ENCODE data around the gene GLIS1.

GRCh38 chr1:53618500-53619366, 120.2 kb downstream of the GLIS1 start:
- TF ChIP-seq, protein P1, sequence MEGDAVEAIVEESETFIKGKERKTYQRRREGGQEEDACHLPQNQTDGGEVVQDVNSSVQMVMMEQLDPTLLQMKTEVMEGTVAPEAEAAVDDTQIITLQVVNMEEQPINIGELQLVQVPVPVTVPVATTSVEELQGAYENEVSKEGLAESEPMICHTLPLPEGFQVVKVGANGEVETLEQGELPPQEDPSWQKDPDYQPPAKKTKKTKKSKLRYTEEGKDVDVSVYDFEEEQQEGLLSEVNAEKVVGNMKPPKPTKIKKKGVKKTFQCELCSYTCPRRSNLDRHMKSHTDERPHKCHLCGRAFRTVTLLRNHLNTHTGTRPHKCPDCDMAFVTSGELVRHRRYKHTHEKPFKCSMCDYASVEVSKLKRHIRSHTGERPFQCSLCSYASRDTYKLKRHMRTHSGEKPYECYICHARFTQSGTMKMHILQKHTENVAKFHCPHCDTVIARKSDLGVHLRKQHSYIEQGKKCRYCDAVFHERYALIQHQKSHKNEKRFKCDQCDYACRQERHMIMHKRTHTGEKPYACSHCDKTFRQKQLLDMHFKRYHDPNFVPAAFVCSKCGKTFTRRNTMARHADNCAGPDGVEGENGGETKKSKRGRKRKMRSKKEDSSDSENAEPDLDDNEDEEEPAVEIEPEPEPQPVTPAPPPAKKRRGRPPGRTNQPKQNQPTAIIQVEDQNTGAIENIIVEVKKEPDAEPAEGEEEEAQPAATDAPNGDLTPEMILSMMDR (IDR thresholded peaks at IDR 0.05 in 2 of 3, conservative IDR thresholded peaks at IDR 0.05 in 1 of 3; ENCODE audit: borderline replicate concordance in 1 of 3, insufficient read depth in 1 of 3, low read depth in 2 of 3, low read length in 2 of 3), result no peak
- TF ChIP-seq, protein P2, sequence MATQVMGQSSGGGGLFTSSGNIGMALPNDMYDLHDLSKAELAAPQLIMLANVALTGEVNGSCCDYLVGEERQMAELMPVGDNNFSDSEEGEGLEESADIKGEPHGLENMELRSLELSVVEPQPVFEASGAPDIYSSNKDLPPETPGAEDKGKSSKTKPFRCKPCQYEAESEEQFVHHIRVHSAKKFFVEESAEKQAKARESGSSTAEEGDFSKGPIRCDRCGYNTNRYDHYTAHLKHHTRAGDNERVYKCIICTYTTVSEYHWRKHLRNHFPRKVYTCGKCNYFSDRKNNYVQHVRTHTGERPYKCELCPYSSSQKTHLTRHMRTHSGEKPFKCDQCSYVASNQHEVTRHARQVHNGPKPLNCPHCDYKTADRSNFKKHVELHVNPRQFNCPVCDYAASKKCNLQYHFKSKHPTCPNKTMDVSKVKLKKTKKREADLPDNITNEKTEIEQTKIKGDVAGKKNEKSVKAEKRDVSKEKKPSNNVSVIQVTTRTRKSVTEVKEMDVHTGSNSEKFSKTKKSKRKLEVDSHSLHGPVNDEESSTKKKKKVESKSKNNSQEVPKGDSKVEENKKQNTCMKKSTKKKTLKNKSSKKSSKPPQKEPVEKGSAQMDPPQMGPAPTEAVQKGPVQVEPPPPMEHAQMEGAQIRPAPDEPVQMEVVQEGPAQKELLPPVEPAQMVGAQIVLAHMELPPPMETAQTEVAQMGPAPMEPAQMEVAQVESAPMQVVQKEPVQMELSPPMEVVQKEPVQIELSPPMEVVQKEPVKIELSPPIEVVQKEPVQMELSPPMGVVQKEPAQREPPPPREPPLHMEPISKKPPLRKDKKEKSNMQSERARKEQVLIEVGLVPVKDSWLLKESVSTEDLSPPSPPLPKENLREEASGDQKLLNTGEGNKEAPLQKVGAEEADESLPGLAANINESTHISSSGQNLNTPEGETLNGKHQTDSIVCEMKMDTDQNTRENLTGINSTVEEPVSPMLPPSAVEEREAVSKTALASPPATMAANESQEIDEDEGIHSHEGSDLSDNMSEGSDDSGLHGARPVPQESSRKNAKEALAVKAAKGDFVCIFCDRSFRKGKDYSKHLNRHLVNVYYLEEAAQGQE (IDR thresholded peaks at IDR 0.05; ENCODE audit: low read depth), result no peak
- TF ChIP-seq POLR2A (IDR thresholded peaks at IDR 0.05; ENCODE audit: borderline replicate concordance, extremely low read depth, insufficient read depth, insufficient read length), result no peak
